Fibroblast of villous mesenchyme (primary cell): ENCODE results near the gene CHRM1. TPM values are rescaled to one million over a fixed set of nuclear protein-coding genes. Genes with fewer than 3 reads are reported as not detected.

ENCODE experiments used
- DNase-seq: peaks from one replicate; pipeline ENCODE4 v3.0.0-alpha.2; 2010; ENCODE audit warnings: low read depth
- H3K4me3 ChIP-seq: 2 replicates; pipeline ENCODE4 v1.5.1; 2011; ENCODE audit warnings: low read depth, mild to moderate bottlenecking, low read length
- CTCF ChIP-seq: IDR thresholded peaks from 2 replicates; pipeline ENCODE4 v1.5.1; 2012; ENCODE audit warnings: low read depth, mild to moderate bottlenecking, low read length; ENCODE audit not compliant: insufficient read depth
- total RNA-seq: library from RNA; depleted of rRNA; stranded (reverse); fragments of >200 nt; gene quantifications from 2 replicates; pipeline ENCODE4 v1.2.3, GENCODE V29; 2012

The CHRM1 gene
- total RNA-seq, 1 donor = not detected

DNA sequence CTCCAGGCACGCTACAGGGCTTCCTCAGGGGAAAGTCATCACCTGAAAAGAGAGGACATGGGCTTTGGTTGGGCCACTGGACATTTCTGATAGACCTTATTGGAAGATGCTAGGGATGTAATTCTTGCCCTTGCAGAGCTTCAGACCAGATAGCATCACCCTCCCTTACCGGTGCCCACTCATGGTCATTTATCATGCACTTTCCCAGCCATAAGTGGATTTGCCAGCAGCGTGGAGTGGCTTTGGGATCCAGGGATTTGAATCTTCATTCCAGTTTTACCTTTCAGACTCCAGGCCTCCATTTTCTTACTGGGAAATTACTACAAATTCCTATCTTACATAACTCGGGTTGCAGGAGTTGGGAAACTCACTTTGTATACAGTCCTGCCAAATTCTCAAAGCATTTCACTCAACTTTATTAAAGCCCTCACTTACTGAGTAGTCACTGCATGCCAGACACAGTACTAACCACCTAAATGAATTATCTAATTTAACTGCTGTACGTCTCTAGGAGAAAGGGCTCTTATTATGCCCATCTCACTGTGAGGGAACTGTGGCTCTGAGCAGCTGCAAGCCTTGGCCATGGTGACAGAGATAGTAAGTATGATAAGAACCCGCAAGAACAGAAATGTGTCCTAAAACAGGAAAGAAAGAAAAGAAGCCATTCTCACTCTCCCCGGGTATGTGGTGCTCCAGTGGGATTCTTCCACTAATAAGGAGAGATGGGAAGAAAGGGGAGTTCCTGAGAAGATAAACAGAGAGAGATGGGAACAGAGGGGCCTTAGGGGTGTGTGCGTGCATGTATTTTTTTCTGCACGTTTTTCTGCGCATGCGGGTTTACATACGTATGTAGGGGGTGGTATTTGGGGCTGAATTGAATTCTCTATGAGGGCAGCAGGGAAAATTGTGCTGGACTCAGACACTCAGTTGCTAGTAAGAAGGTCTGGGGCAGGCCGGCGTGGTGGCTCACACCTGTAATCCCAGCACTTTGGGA lies 9.7 kb downstream of the CHRM1 start:
- no peak for DNase-seq
- no peak for TF ChIP-seq CTCF
- no peak overlapping the region for H3K4me3 ChIP-seq

- no peak for TF ChIP-seq CTCF
- no peak for DNase-seq
- no peak overlapping the region for H3K4me3 ChIP-seq
These were observed 10.9 kb downstream of the CHRM1 start for GRCh38 chr11:62910141-62910882.

- DNase-seq = peak; percentile 70
- TF ChIP-seq CTCF = peak; percentile 73
- no peak overlapping the region for H3K4me3 ChIP-seq
These were observed 11.9 kb downstream of the CHRM1 start for GRCh38 chr11:62909107-62909894.

DNA sequence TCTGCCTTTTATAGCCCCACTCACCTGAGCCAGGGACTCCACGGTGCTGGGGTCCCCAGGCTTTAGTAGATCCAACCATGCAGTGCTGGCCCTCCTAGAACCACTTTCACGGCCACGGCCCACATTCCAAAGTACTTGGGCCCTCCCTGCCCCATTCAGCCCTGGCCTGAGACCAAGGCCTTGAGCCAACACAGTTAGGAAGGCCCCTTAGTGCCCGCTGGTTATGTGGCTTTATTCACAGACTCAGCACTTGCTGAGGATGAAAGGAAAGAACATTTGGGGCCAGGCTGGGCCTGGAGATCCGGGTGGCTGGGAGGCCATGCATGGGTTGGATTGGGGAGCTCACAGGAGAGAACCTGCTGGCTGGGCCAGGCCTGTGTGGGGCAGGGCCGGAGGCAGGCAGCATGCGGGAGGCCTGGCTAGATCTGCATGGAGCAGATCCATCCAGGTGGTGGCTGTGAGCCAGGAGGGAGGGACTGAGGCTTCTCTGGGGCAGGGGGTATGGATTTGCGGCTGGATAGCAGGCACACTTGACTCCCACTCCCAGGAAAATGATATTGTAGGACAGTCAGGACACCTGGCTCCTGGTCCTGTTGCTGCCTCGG lies 12.6 kb downstream of the CHRM1 start:
- no peak for DNase-seq
- TF ChIP-seq CTCF = no peak
- H3K4me3 ChIP-seq = no peak overlapping the region

DNA sequence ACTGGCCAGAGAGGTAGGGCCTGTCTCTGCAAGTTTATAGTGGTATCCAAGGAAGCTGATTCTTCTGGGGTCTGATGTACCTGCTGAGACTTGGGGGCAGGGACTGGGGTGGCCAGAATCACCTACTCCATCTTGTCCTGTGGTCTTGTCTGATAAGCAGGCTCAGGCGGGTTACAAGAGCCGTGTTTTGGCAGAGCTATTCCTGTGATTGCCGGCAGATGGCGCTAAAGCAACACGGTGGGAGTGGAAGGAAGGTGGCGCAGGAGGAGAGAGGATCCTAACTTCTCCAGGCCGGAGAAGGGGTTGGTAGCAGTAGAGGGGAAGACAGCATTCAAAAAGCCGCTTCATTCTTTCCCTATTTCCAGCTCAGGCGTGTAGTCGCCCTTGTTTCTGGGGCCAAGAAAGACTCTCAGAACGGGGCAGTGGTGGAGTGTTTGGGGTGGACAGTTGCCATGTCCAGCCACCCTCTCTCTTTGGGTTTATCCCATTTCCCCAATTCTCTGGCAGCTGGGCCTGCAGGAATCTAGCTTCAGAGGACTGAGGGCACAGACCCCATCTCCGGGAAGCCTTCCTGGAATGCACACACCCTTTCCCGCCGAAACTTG lies 15.1 kb downstream of the CHRM1 start:
- no peak overlapping the region for H3K4me3 ChIP-seq
- DNase-seq = peak; percentile 83
- TF ChIP-seq CTCF = peak; percentile 100

DNA sequence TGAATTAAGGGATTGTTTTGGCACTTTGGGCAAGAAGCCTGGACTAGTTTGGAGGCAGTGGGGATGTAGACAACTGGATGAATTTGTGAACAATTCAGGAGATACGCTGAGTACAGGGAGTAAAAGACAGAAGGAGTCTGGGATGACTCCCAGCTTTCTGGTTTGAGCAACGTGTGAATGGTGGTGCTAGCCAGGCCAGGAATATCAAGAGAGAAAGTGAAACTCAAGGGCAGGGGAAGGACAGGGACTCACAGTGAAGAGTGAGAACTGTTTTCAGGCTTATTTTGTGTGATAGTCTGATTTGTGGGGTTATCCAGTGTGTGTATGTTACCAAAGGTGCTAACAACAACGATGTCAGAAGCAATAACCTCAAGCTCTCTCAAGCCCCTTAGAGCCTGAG lies 15.9 kb downstream of the CHRM1 start:
- peak; percentile 27 for DNase-seq
- H3K4me3 ChIP-seq = peak overlapping the region; percentile 18
- TF ChIP-seq CTCF = no peak
